BLaER1 treated with 17β-estradiol and CSF1 and Interleukin-3, amounts not matched to agents 10 nM and 100 nM (cell line): ENCODE results near the gene WLS.

Experiments used
- H3K27ac ChIP-seq, 11 experiments: shearing (Covaris generic); formaldehyde crosslinking; 2 replicates each; pipeline ENCODE4 v1.8.1; 2022
- H3K27me3 ChIP-seq, 11 experiments: shearing (Covaris generic); formaldehyde crosslinking; 2 replicates each; pipeline ENCODE4 v1.8.1; 2022
- H3K36me3 ChIP-seq, 11 experiments: shearing (Covaris generic); formaldehyde crosslinking; 2 replicates each; pipeline ENCODE4 v1.8.1; 2022
- H3K4me1 ChIP-seq, 10 experiments: shearing (Covaris generic); formaldehyde crosslinking; 2 replicates each; pipeline ENCODE4 v1.8.1; 2022
- H3K4me2 ChIP-seq, 11 experiments: shearing (Covaris generic); formaldehyde crosslinking; 2 replicates each; pipeline ENCODE4 v1.8.1; 2022
- H3K4me3 ChIP-seq, 10 experiments: shearing (Covaris generic); formaldehyde crosslinking; 2 replicates each; pipeline ENCODE4 v1.8.1; 2022
- H3K9ac ChIP-seq, 11 experiments: shearing (Covaris generic); formaldehyde crosslinking; 2 replicates each; pipeline ENCODE4 v1.8.1; 2022
- H3K9me3 ChIP-seq, 11 experiments: shearing (Covaris generic); formaldehyde crosslinking; replicated peaks in 1 of 11; 2 replicates each; pipeline ENCODE4 v1.8.1; 2022
- H4K20me1 ChIP-seq, 11 experiments: shearing (Covaris generic); formaldehyde crosslinking; 2 replicates each; pipeline ENCODE4 v1.8.1; 2022
- Cebpa-rat ChIP-seq, 11 experiments: shearing (Covaris generic); IDR thresholded peaks; 2 replicates each; pipeline ENCODE4 v1.8.1; 2022

WLS gene

DNA sequence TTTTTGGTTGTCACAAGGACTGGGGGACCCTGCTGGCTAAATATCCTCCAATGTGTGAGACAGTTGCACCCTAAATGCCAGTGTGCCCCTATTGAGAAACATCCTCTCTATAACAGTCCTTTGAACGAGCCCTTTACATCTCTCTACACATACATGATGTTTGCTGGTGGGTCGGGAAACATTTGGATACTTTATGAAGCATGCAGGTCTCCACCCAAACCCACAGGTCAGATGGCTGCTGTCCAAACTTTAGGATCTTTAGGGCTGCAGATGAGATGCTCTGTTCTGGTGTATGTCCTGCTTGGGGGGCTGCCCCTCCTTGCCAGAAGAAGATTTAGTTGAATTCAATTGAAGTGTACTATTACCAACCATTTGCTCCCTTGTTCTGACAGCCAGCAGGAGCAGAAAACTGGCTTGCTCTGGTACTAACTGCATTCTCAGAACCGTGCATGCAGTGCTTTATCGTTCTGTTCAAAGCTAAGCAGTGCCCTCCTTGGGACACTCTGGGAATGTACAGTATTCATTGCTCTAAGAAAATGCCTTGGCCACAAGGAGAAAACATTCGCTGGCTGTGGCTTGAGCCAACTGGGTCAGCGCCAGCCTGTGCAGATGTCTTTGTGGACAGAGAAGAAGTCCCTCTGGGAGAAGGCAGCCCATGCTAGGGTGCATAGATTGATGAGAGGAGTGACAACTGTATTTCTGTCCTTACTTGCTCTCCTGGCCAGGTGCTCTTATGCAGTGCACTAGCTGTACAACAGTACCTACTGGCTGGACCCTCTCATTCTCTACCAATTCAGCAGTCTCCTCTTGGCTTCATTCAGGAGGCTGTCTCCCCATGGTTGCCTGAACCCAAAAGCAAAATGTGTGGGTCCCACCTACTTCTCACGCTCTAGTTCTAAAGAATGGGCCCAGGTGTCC lies 120.5 kb downstream of the WLS start:
- Histone ChIP-seq H3K4me3 (no peak overlapping the region), H3K27me3 (no peaks in the 10 kb centered on the region), H4K20me1 (no peaks in the 10 kb centered on the region), H3K27ac (no peak overlapping the region), H3K9ac (no peak overlapping the region), H3K4me1 (peaks cover 0 to 10% (median 0%) of the 10 kb centered on the region in 10 experiments; a peak in 3 of 20 replicates), H3K36me3 (no peaks in the 10 kb centered on the region), H3K4me2 (peak overlapping the region in 1 of 11 experiments; percentile 1; a peak in 1 of 22 replicates), H3K9me3 (no peaks in the 10 kb centered on the region)
- TF ChIP-seq Cebpa-rat (IDR thresholded peaks at IDR 0.05) = no peak

DNA sequence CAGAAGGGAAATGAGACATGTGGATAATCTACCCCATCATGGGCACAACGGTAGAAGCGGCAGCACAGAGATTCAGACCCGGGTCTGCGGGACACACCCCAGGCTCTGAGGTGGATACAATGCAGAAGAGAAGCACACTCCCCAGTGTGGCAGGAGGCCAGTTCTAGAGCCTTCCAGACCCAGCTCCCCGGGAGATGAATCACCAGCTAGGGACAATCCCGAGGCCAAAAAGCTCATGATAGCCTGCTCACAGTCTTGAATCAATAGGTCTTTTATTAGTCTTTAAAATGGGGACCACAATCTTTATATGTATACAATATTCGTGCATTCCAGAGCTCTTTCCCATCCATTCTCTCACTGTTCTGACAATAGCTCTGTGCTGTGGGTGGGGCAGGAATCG lies 124.6 kb downstream of the WLS start:
- H3K9ac ChIP-seq = no peak overlapping the region
- H3K9me3 ChIP-seq = no peaks in the 10 kb centered on the region
- no peak overlapping the region for H3K4me3 ChIP-seq
- H3K27me3 ChIP-seq = no peaks in the 10 kb centered on the region
- no peak overlapping the region for H3K27ac ChIP-seq
- no peaks in the 10 kb centered on the region for H3K36me3 ChIP-seq
- TF ChIP-seq Cebpa-rat (IDR thresholded peaks at IDR 0.05) = no peak
- peaks cover 0 to 10% (median 0%) of the 10 kb centered on the region in 10 experiments; a peak in 3 of 20 replicates for H3K4me1 ChIP-seq
- no peaks in the 10 kb centered on the region for H4K20me1 ChIP-seq
- no peak overlapping the region for H3K4me2 ChIP-seq

DNA sequence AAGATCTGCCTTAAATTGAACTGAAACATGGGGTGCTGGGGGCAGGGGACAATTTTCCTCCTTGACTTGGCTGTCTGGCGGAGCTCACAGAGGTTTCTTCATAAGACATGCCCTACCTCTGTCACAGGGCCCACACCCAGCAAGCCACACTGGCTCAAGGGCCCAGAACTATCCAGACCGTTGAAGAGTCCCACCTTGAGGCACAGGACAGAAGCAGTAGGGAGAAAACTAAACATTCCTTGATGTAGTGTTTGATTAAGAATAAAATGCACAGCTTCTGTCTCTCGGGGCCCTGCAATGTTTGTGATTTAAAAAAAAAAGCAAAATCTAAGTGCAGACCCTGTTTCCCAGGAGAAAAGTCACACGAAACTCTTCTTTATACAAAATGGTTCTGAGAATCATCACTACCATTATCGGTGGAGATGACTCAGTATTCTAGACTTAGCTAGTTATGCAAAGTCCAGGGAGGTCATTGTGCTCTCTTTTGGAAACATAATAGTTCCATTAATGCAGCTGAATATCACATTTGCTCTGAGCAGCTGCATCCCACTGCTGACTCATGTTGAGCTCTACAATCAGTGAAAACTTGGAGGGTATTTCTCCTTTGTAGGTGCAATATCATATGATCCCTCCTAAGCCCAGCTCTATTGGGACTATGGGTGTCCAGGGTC lies 128.3 kb downstream of the WLS start:
- Histone ChIP-seq H3K27ac (no peak overlapping the region), H3K4me2 (no peak overlapping the region), H3K27me3 (no peaks in the 10 kb centered on the region), H3K9me3 (no peaks in the 10 kb centered on the region), H3K4me3 (no peak overlapping the region), H3K36me3 (no peaks in the 10 kb centered on the region), H4K20me1 (no peaks in the 10 kb centered on the region), H3K9ac (no peak overlapping the region), H3K4me1 (no peaks in the 10 kb centered on the region)
- no peak for TF ChIP-seq Cebpa-rat (IDR thresholded peaks at IDR 0.05)

DNA sequence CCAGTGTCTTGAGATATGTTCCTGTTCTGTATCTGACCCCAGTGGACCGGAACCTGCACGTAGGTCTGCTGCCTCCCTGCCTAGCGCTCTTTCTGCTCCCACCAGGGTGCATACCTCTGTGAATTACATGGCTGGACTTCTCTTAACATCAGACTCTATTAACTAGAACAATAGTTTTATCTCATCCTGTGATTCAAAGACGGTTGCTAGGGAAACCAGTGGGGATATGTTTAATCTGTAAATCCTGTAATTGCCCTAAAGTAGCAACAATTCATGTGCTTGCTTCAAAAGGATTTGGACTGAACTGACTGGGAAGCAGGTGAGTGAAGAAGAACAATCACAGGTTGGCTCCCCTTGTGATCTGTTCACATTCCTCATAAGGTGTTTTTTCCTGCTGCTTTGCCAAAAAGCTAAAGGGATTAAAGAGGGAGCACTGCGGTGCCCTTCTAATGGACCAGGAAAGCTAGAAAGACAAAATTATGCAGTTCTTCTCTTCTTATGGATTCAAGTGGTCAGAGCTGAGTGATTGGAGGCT lies 129.2 kb downstream of the WLS start:
- H4K20me1 ChIP-seq = no peaks in the 10 kb centered on the region
- no peaks in the 10 kb centered on the region for H3K4me1 ChIP-seq
- TF ChIP-seq Cebpa-rat (IDR thresholded peaks at IDR 0.05) = no peak

DNA sequence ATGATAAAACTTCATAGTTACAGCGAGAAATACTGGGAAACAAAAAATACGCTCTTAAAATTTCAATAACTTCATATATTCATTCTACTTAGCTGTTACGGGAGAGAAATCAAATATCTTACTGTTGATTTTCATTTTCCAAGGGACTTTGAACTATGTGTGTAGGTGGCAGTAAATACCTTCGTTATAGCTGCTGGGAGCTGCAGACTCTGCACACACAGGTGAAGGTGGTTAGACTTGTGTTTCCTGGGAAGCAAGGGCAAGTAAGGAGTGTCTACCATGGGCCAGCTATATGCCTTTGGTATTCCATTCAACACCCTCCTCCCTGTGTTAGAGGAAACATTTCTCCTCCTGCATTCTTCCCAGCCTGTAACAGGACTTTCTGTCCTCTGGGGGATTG lies 130.5 kb downstream of the WLS start:
- no peak overlapping the region for H3K27ac ChIP-seq
- H3K4me1 ChIP-seq = no peaks in the 10 kb centered on the region
- H3K9ac ChIP-seq = no peak overlapping the region
- H3K4me2 ChIP-seq = no peak overlapping the region
- no peak overlapping the region for H3K4me3 ChIP-seq
- no peaks in the 10 kb centered on the region for H4K20me1 ChIP-seq
- H3K9me3 ChIP-seq = no peaks in the 10 kb centered on the region
- TF ChIP-seq Cebpa-rat (IDR thresholded peaks at IDR 0.05) = no peak
- H3K36me3 ChIP-seq = no peaks in the 10 kb centered on the region
- no peaks in the 10 kb centered on the region for H3K27me3 ChIP-seq

More for the DNA sequence above, 129.2 kb downstream of the WLS start:
- no peaks in the 10 kb centered on the region for H3K27me3 ChIP-seq
- no peak overlapping the region for H3K4me3 ChIP-seq
- H3K36me3 ChIP-seq = no peaks in the 10 kb centered on the region
- H3K27ac ChIP-seq = no peak overlapping the region
- H3K9ac ChIP-seq = no peak overlapping the region
- no peak overlapping the region for H3K4me2 ChIP-seq
- H3K9me3 ChIP-seq = no peaks in the 10 kb centered on the region

DNA sequence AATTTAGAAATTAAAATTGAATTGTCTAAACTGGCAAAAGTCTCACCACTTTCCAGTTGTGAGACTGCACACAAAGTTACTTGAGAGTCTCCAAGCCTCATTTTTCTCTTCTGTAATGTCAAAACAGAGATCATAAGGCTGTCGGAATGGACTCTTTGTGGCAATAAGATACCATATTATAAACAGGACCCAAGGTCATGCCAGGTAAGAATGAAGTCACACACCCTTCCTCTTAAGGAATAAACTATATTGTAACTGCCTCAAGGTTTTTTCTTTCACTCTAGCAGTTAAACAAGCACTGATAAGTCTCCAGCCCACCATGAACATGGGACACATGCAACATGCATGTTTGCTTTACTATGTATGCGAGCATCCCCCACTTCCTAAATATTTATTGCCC lies 131.8 kb downstream of the WLS start:
- H3K27me3 ChIP-seq = no peaks in the 10 kb centered on the region
- no peaks in the 10 kb centered on the region for H3K9me3 ChIP-seq
- H3K4me2 ChIP-seq = no peak overlapping the region
- no peak overlapping the region for H3K27ac ChIP-seq
- no peaks in the 10 kb centered on the region for H3K4me1 ChIP-seq
- no peak overlapping the region for H3K9ac ChIP-seq
- TF ChIP-seq Cebpa-rat (IDR thresholded peaks at IDR 0.05) = no peak
- H3K4me3 ChIP-seq = no peak overlapping the region
- H4K20me1 ChIP-seq = no peaks in the 10 kb centered on the region
- H3K36me3 ChIP-seq = no peaks in the 10 kb centered on the region

DNA sequence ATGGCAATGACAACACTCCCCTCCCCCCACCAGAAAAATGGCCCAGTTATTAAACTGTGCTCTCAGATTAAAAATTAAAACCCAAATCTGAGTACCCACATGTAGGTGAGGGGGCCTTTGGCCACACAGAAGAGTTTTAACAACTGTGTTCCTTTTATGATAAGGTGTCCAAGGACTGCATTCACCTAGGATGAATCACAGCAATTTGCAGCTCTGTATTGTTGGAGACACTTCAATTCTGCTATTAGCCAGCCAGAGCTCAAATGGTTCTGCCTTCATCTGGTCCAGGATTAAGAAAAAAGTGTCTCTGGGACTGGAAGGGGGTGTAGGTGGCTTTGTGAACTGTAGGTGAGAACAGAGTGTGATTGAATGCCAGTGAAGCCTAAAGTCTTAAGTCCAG lies 138.6 kb downstream of the WLS start:
- no peaks in the 10 kb centered on the region for H3K36me3 ChIP-seq
- H3K9me3 ChIP-seq = no peaks in the 10 kb centered on the region
- H3K4me3 ChIP-seq = no peak overlapping the region
- no peaks in the 10 kb centered on the region for H3K27me3 ChIP-seq
- no peak overlapping the region for H3K4me2 ChIP-seq
- H3K9ac ChIP-seq = no peak overlapping the region
- no peaks in the 10 kb centered on the region for H4K20me1 ChIP-seq
- H3K4me1 ChIP-seq = no peaks in the 10 kb centered on the region
- no peak for TF ChIP-seq Cebpa-rat (IDR thresholded peaks at IDR 0.05)
- H3K27ac ChIP-seq = no peak overlapping the region

DNA sequence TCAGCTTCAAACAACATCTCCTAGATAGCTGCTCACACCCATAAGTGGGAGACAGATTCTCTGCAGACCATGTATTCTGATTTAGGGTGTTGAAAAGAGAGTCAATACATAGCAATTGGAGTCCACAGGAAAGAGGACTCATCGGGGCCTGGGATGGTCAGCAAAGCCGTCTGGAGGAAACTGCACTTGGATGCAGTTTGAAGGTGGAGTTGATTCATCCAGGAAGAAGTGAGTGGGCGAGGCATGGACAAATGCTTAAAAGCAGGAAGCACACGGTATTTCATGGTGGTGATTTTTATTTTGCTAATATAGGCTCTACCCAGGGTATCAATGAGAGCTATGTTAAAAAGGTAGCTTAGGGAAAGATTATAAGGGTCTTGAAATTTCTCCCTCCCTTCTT lies 145.1 kb downstream of the WLS start:
- no peak overlapping the region for H3K4me2 ChIP-seq
- H3K9ac ChIP-seq = no peak overlapping the region
- no peak for TF ChIP-seq Cebpa-rat (IDR thresholded peaks at IDR 0.05)
- H3K4me3 ChIP-seq = no peak overlapping the region
- no peaks in the 10 kb centered on the region for H4K20me1 ChIP-seq
- H3K4me1 ChIP-seq = peaks cover 0 to 4% (median 0%) of the 10 kb centered on the region in 10 experiments; a peak in 3 of 20 replicates
- 0 out of 22 replicates have a peak, but pooled peaks cover 0 to 6% (median 0%) of the 10 kb centered on the region in 11 experiments for H3K9me3 ChIP-seq
- no peaks in the 10 kb centered on the region for H3K27me3 ChIP-seq
- H3K36me3 ChIP-seq = no peaks in the 10 kb centered on the region
- H3K27ac ChIP-seq = no peak overlapping the region

DNA sequence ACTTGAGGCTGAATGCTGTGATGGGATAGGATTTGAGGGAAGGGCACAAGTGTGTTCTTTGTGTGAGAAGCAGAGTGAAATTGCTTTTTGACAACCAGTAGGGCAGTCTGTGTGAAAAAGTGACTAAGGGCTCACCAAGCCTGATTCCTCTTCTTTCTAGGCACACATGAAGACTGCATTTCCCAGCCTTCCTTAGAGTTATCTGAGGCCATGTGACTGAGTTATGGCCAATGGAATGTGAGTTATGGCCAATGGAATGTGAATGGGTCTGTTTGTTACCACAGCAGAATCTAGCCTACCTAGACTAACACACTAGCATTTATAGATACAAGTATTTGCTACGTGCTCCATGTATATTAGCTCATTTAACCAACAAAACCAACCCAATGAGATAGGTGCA lies 146.6 kb downstream of the WLS start:
- Histone ChIP-seq H3K36me3 (no peaks in the 10 kb centered on the region), H3K27ac (no peak overlapping the region), H3K27me3 (no peaks in the 10 kb centered on the region), H3K9me3 (0 out of 22 replicates have a peak, but pooled peaks cover 0 to 6% (median 0%) of the 10 kb centered on the region in 11 experiments), H3K4me3 (no peak overlapping the region), H3K4me1 (peaks cover 0 to 4% (median 0%) of the 10 kb centered on the region in 10 experiments; a peak in 3 of 20 replicates), H3K9ac (no peak overlapping the region), H3K4me2 (no peak overlapping the region), H4K20me1 (no peaks in the 10 kb centered on the region)
- TF ChIP-seq Cebpa-rat (IDR thresholded peaks at IDR 0.05) = no peak
